Activated CD4-positive, alpha-beta memory T cell treated with anti-CD3 and anti-CD28 coated beads for 36 hours (primary cell): ENCODE measurements around the gene N4BP2. TPM values are rescaled to one million over a fixed set of nuclear protein-coding genes. Genes with fewer than 3 reads are reported as not detected.

Experiments used
- CTCF ChIA-PET: fragments of 350-600 bp; sonication (Branson Sonifier 250); formaldehyde crosslinking; loops from one replicate; lab custom pipeline; 2021; ENCODE audit warnings: antibody characterized with exemption, inconsistent platforms; lab: Charles Lee
- POLR2A ChIA-PET: fragments of 350-600 bp; sonication (Branson Sonifier 250); formaldehyde crosslinking; loops from one replicate; lab custom pipeline; 2021; ENCODE audit warnings: antibody characterized with exemption; lab: Charles Lee
- DNase-seq: peaks from one replicate; pipeline ENCODE4 v3.0.0-alpha.2; 2020
- H3K27ac Mint-ChIP-seq: one replicate; pipeline ENCODE4 v1.8.0; 2021; ENCODE audit warnings: mixed read lengths
- H3K27me3 Mint-ChIP-seq: one replicate; pipeline ENCODE4 v1.8.0; 2021; ENCODE audit warnings: mixed read lengths
- H3K36me3 Mint-ChIP-seq: one replicate; pipeline ENCODE4 v1.8.0; 2021; ENCODE audit warnings: mixed read lengths
- H3K4me1 Mint-ChIP-seq: one replicate; pipeline ENCODE4 v1.8.0; 2021; ENCODE audit warnings: low read depth, mixed read lengths
- H3K4me3 Mint-ChIP-seq: one replicate; pipeline ENCODE4 v1.8.0; 2021; ENCODE audit warnings: mild to moderate bottlenecking, mixed read lengths
- H3K9me3 Mint-ChIP-seq: one replicate; pipeline ENCODE4 v1.8.0; 2021; ENCODE audit warnings: mixed read lengths
- intact Hi-C: fragments of 100-400 bp; cut with micrococcal nuclease; formaldehyde crosslinking; loops from one replicate; pipeline ENCODE4 v1.15.1; 2023
- total RNA-seq, 2 experiments: library from RNA; stranded (reverse); gene quantifications; one replicate each; pipeline ENCODE4 v1.2.3, GENCODE V29; 2021

Gene N4BP2
- total RNA-seq, 2 experiments from 2014 or later: 19.3 to 21.9 TPM

DNA sequence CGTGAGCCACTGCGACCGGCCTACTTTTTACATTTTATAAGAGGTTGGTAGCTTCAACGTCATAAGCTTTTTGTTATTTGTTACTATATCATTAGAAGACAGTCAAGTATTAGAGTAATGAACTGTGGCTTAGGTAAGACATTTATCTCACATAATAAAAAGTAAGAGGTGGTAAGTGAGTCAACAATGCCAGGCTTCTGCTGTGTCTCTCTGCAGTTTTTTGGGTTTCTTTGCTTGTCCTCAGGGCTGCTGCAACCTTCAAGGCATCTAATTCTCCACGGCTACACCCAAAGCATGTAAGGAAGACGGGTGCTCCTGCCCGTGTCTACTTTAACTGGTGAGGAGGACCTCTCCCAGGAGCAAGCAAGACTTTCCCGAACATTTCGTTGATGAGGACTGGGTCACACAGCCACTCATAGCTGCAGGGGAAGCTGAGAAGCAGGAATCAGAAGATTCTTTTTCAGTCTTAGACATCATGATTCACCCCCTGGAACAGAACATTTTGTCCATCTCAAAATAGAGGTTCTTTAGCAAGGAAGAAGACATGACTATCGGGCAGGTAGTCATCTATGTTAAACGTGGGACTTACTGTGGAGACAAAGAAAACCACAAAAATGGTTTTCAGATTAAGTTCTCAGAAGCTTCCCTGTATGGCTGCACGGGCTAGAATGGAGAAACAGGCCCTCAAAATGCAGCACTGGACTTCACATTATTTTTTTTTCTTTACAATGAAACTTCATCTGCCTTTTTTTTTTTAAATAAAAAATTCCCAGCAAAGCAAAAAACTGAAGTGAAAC is 127.2 kb downstream of the N4BP2 start:
- Mint-ChIP-seq H3K4me1 (peaks cover 57% of the 10 kb centered on the region), H3K36me3 (no peaks in the 10 kb centered on the region), H3K27me3 (no peaks in the 10 kb centered on the region), H3K4me3 (peak overlapping the region; percentile 5), H3K27ac (peak overlapping the region; percentile 83), H3K9me3 (no peaks in the 10 kb centered on the region)
- peak; percentile 46 for DNase-seq
- CTCF ChIA-PET: interaction anchor here (0.5 to 2.5 kb wide), 11 partner anchors 9 to 142 kb away, joined by 3 to 8 read pairs (median 3); no protein-coding TSS in a partner anchor
- intact Hi-C loops: loop anchor here (10.0 kb wide), 1 partner anchor 59 kb away; no protein-coding TSS in a partner anchor
- POLR2A ChIA-PET: interaction anchor here (0.6 to 1.8 kb wide), 8 partner anchors 12 to 58 kb away, joined by 3 to 18 read pairs (median 3); no protein-coding TSS in a partner anchor

- Mint-ChIP-seq H3K27ac (peak overlapping the region; percentile 49), H3K27me3 (no peaks in the 10 kb centered on the region), H3K36me3 (no peaks in the 10 kb centered on the region), H3K4me1 (peaks cover 63% of the 10 kb centered on the region), H3K9me3 (no peaks in the 10 kb centered on the region), H3K4me3 (no peak overlapping the region)
- intact Hi-C loops: loop anchor here (2.0 to 10.0 kb wide), 2 partner anchors 35 to 61 kb away; no protein-coding TSS in a partner anchor
- no peak for DNase-seq
- ChIA-PET CTCF (interaction anchor here (0.7 to 2.5 kb wide), 5 partner anchors 11 to 131 kb away, joined by 3 to 8 read pairs (median 7); no protein-coding TSS in a partner anchor), POLR2A (interaction anchor here (4.0 kb wide), 1 partner anchor 14 kb away, joined by 18 read pairs; no protein-coding TSS in a partner anchor)
Observed at GRCh38 chr4:40185830-40186664, 129.4 kb downstream of the N4BP2 start.

- POLR2A ChIA-PET: interaction anchor here (4.0 kb wide), 1 partner anchor 13 kb away, joined by 18 read pairs; no protein-coding TSS in a partner anchor
- intact Hi-C loops: loop anchor here (1.0 to 10.0 kb wide), 4 partner anchors 9 to 62 kb away; no protein-coding TSS in a partner anchor
Observed at GRCh38 chr4:40186665-40187014, 130.0 kb downstream of the N4BP2 start.

DNA sequence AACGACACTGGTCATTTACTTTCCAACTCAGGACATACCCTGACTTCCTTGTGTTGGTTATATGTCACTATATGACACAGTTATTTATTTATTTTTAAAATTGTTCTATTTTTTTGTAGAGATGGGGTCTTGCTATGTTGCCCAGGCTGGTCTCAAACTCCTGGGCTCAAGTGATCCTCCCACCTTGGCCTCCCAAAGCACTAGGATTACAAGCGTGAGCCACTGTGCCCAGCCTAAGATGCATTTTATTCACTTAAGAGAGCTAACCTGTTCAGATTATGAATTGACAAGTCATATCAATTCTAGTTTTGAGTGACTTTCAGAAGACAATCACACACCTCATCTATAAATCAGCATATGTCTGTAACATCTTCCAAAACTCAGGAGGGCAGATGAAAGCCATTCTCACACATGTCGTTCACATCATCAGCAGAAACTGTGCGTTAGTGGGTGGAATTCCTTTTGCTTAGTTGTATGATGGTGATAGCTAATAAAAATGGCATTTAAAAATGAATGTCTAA is 130.8 kb downstream of the N4BP2 start:
- ChIA-PET POLR2A (interaction anchor here (0.7 to 4.0 kb wide), 5 partner anchors 8 to 35 kb away, joined by 3 to 18 read pairs (median 4); partner anchors contain the start of gene RHOH), CTCF (interaction anchor here (0.6 to 1.7 kb wide), 7 partner anchors 10 to 138 kb away, joined by 3 to 8 read pairs (median 4); no protein-coding TSS in a partner anchor)
- DNase-seq: peak; percentile 60
- H3K4me1 Mint-ChIP-seq: peaks cover 65% of the 10 kb centered on the region
- no peaks in the 10 kb centered on the region for H3K36me3 Mint-ChIP-seq
- H3K27me3 Mint-ChIP-seq: no peaks in the 10 kb centered on the region
- H3K9me3 Mint-ChIP-seq: no peaks in the 10 kb centered on the region
- intact Hi-C loops: loop anchor here (1.0 to 10.0 kb wide), 4 partner anchors 8 to 63 kb away; no protein-coding TSS in a partner anchor
- H3K27ac Mint-ChIP-seq: peak overlapping the region; percentile 53
- peak overlapping the region; percentile 5 for H3K4me3 Mint-ChIP-seq

More at GRCh38 chr4:40186665-40187014, 130.0 kb downstream of the N4BP2 start:
- no peak overlapping the region for H3K4me3 Mint-ChIP-seq
- H3K9me3 Mint-ChIP-seq: no peaks in the 10 kb centered on the region
- DNase-seq: no peak
- no peak overlapping the region for H3K27ac Mint-ChIP-seq
- no peaks in the 10 kb centered on the region for H3K36me3 Mint-ChIP-seq
- peaks cover 62% of the 10 kb centered on the region for H3K4me1 Mint-ChIP-seq
- no peaks in the 10 kb centered on the region for H3K27me3 Mint-ChIP-seq
- CTCF ChIA-PET: interaction anchor here (0.7 to 1.9 kb wide), 6 partner anchors 11 to 139 kb away, joined by 4 to 8 read pairs (median 6); no protein-coding TSS in a partner anchor

- Mint-ChIP-seq H3K4me1 (peaks cover 77% of the 10 kb centered on the region), H3K4me3 (peak overlapping the region; percentile 73), H3K9me3 (no peaks in the 10 kb centered on the region), H3K27me3 (no peaks in the 10 kb centered on the region), H3K36me3 (no peaks in the 10 kb centered on the region), H3K27ac (peak overlapping the region; percentile 75)
- intact Hi-C loops: no loop called here
- ChIA-PET POLR2A (interaction anchor here (3.2 kb wide), 1 partner anchor 10 kb away, joined by 26 read pairs; no protein-coding TSS in a partner anchor), CTCF (interaction anchor here (1.0 to 3.7 kb wide), 2 partner anchors 41 to 119 kb away, joined by 4 to 18 read pairs; no protein-coding TSS in a partner anchor)
- no peak for DNase-seq
Observed at GRCh38 chr4:40190019-40190418, 133.4 kb downstream of the N4BP2 start.

GRCh38 chr4:40190465-40190864 is 133.8 kb downstream of the N4BP2 start:
- H3K4me1 Mint-ChIP-seq: peaks cover 80% of the 10 kb centered on the region
- ChIA-PET POLR2A (interaction anchor here (3.2 kb wide), 1 partner anchor 10 kb away, joined by 26 read pairs; no protein-coding TSS in a partner anchor), CTCF (interaction anchor here (1.0 to 3.7 kb wide), 5 partner anchors 10 to 127 kb away, joined by 3 to 18 read pairs (median 4); no protein-coding TSS in a partner anchor)
- H3K9me3 Mint-ChIP-seq: no peaks in the 10 kb centered on the region
- no peak for DNase-seq
- H3K27ac Mint-ChIP-seq: peak overlapping the region; percentile 75
- peak overlapping the region; percentile 73 for H3K4me3 Mint-ChIP-seq
- H3K36me3 Mint-ChIP-seq: no peaks in the 10 kb centered on the region
- H3K27me3 Mint-ChIP-seq: no peaks in the 10 kb centered on the region
- intact Hi-C loops: no loop called here

GRCh38 chr4:40190880-40191815 is 134.5 kb downstream of the N4BP2 start:
- ChIA-PET CTCF (interaction anchor here (1.0 to 3.7 kb wide), 9 partner anchors 9 to 134 kb away, joined by 3 to 18 read pairs (median 4); no protein-coding TSS in a partner anchor), POLR2A (interaction anchor here (1.1 to 3.2 kb wide), 4 partner anchors 9 to 117 kb away, joined by 3 to 26 read pairs (median 4); no protein-coding TSS in a partner anchor)
- Mint-ChIP-seq H3K4me3 (peak overlapping the region; percentile 73), H3K36me3 (peaks cover 5% of the 10 kb centered on the region), H3K27ac (peak overlapping the region; percentile 75), H3K9me3 (no peaks in the 10 kb centered on the region), H3K4me1 (peaks cover 81% of the 10 kb centered on the region), H3K27me3 (no peaks in the 10 kb centered on the region)
- DNase-seq: peak; percentile 30
- intact Hi-C loops: no loop called here

DNA sequence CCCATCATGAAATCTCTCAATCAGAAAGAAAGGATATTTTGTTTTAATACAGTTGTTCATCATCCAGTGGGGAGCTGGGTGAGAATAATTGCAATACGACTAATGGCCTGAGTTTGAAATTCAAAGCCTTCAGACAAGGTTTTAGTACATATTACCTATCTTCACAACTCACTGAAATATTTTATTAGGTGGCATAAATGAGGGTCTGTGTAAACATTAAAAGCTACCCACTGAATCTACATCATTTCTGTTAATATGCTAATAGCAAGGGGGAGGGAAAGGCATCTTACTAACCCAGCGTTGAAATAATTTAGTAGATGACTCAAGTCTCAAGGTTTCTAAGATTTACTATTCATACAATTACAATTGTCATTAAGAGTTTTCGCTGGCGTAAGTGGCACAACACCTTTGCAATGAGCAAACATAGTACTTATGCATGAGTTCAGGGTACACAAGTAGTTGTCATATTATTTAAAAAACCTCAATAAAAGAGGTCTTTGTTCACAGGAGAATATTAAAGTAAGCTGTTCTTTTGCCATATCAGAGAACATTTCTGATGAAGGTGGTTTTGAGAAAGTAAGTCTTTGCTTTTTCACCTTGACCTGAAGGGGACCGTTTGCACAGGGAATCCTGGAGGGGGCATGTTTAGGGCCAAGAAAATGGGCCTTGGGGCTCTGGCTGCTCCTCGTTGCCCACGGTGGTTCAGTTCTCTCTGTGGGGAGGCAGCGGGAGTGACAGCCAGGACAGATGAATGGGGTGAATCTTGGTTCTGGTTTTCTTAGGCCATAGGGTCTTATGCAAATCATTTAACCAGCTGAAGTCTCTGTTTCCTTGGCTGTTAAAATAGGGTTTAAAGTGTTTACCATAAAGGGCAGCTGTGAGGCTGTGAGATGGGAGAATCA is 135.7 kb downstream of the N4BP2 start:
- no peaks in the 10 kb centered on the region for H3K9me3 Mint-ChIP-seq
- peaks cover 74% of the 10 kb centered on the region for H3K4me1 Mint-ChIP-seq
- intact Hi-C loops: no loop called here
- ChIA-PET CTCF (interaction anchor here (0.6 to 3.7 kb wide), 9 partner anchors 9 to 133 kb away, joined by 3 to 18 read pairs (median 4); no protein-coding TSS in a partner anchor), POLR2A (interaction anchor here (0.9 to 3.2 kb wide), 6 partner anchors 8 to 116 kb away, joined by 3 to 26 read pairs (median 3); no protein-coding TSS in a partner anchor)
- H3K36me3 Mint-ChIP-seq: peaks cover 10% of the 10 kb centered on the region
- H3K4me3 Mint-ChIP-seq: peak overlapping the region; percentile 93
- no peak for DNase-seq
- H3K27me3 Mint-ChIP-seq: no peaks in the 10 kb centered on the region
- H3K27ac Mint-ChIP-seq: peak overlapping the region; percentile 98

DNA sequence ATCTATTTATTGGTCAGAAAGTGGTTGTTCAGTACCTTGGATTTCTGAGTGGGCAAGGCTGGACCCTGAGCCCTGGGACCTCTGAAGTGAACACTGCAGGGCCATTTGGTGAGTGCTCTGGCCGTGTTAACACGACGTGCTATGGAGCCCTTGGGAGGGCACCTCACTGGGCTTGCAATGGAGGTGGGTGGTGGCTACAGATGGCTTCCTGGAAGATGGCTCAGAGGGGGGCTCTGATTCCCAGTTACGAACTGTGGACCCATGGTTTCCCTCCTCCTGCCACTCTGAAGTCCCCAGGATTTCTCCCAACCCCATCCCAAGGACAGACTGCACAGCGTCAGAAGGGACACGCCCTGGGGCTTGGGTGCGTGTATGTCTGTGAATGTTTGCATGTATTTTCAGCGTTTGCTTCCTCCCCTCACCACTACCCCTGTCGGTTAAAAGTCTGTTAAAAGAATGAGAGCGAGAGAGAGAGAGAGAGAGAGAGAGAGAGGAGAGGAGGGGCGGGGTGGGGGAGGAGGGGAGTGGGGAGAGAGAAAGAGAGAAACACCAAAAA is 136.4 kb downstream of the N4BP2 start:
- Mint-ChIP-seq H3K4me1 (peaks cover 66% of the 10 kb centered on the region), H3K36me3 (peaks cover 15% of the 10 kb centered on the region), H3K9me3 (no peaks in the 10 kb centered on the region), H3K4me3 (peak overlapping the region; percentile 93), H3K27me3 (no peaks in the 10 kb centered on the region), H3K27ac (peak overlapping the region; percentile 98)
- no peak for DNase-seq
- ChIA-PET POLR2A (interaction anchor here (0.9 to 3.2 kb wide), 3 partner anchors 7 to 34 kb away, joined by 3 to 26 read pairs (median 3); no protein-coding TSS in a partner anchor), CTCF (interaction anchor here (0.6 to 1.6 kb wide), 5 partner anchors 9 to 124 kb away, joined by 3 to 6 read pairs (median 3); no protein-coding TSS in a partner anchor)
- intact Hi-C loops: no loop called here
